ENCODE data around the gene NACA.

DNA sequence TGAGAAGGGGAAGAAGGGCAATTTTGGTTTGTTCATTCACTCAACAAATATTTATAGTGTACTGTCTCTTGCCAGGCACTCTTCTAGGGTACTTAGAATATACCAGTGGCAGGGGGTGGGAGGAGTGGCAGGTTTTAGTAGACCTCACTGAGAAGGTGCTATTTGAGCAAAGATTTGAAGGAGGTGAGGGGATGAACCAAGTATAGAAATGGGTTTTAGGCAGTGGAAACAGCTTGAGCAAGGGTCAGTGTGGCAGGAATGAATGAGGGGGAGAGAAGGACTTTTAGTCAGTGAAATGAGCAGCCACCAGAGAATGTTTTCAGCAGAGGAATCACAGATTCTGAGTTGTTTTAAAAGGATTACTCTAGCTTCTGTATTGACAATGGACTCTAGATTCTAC is 24.8 kb upstream of the NACA start:
- TF ChIP-seq POLR2A (IDR thresholded peaks at IDR 0.05) (no peak), CTCF (IDR thresholded peaks at IDR 0.05) (no peak)

Measured in heart left ventricle (tissue), 13 donors.